Cardiac muscle cell (in vitro differentiated cells and primary cell): Measurements from ENCODE around the gene GFI1B. TPM values are rescaled to one million over a fixed set of nuclear protein-coding genes. Genes with fewer than 3 reads are reported as not detected.

Experiments
- DNase-seq, 2 donors: peaks; one replicate each; pipeline versions ENCODE4 v3.0.0 to v3.0.0-alpha.2; 2010 to 2017; ENCODE audit warnings: low read depth in 1 of 2, low spot score in 1 of 2
- H3K27ac ChIP-seq: fragments of 200-600 bp; sonication (generic); 2 replicates; pipeline ENCODE4 v1.5.1; 2016
- H3K27me3 ChIP-seq: fragments of 200-600 bp; sonication (generic); 2 replicates; pipeline ENCODE4 v1.6.0; 2016; ENCODE audit warnings: control low read depth
- H3K36me3 ChIP-seq: fragments of 200-600 bp; sonication (generic); 2 replicates; pipeline ENCODE4 v1.5.1; 2016; ENCODE audit warnings: control low read depth
- H3K4me1 ChIP-seq: fragments of 200-600 bp; sonication (generic); 2 replicates; pipeline ENCODE4 v1.8.1; 2017; ENCODE audit warnings: low read depth, mild to moderate bottlenecking, mixed run types
- H3K4me3 ChIP-seq: fragments of 200-600 bp; sonication (generic); 2 replicates; pipeline ENCODE4 v1.5.1; 2016; ENCODE audit warnings: mild to moderate bottlenecking
- H3K9me3 ChIP-seq: fragments of 200-600 bp; sonication (generic); 2 replicates; pipeline ENCODE4 v1.5.1; 2017; ENCODE audit warnings: low read depth, mild to moderate bottlenecking, control low read depth
- polyA plus RNA-seq: library from polyadenylated mRNA; unstranded; fragments of >200 nt; fragmentation: Nextera tagmentation; extraction: Ambion mirVana; gene quantifications from 2 replicates; pipeline ENCODE4 v1.2.1, GENCODE V29; 2016
- total RNA-seq: library from RNA; depleted of rRNA; stranded (reverse); fragments of >200 nt; gene quantifications from 2 replicates; pipeline ENCODE4 v1.2.3, GENCODE V29; 2016
- TF ChIP-seq, protein P1 (sequence below): IDR thresholded peaks from 2 replicates; pipeline ENCODE4 v1.5.1; 2012; ENCODE audit warnings: low read depth, mild to moderate bottlenecking, low read length

The GFI1B gene
- total and polyA plus RNA-seq, 2 experiments from 2014 or later: 0.06 TPM; not detected in 1

DNA sequence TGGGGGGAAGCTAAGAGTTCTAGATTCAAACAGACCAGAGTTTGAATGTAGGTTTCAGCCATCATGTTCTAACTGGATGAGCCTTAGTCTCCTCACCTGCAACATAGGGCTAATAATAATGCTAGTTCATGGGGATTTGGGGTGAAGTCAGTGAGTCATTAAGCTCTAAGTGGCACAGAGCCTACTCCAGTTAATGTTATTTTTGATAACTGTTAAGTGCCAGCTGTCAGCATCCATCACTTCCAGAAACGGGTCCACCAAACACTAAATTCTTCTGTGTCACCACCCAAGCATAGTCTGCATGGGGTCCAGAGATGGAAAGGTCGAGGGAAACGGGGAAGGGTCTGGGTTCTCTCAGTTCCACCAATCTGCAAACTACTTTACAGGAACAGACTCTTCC is 32.3 kb upstream of the GFI1B start:
- Histone ChIP-seq H3K4me3 (no peak overlapping the region), H3K27ac (peak overlapping the region; percentile 99), H3K4me1 (peaks cover 35% of the 10 kb centered on the region), H3K27me3 (no peaks in the 10 kb centered on the region), H3K9me3 (no peaks in the 10 kb centered on the region), H3K36me3 (no peaks in the 10 kb centered on the region)
- TF ChIP-seq, protein P1, sequence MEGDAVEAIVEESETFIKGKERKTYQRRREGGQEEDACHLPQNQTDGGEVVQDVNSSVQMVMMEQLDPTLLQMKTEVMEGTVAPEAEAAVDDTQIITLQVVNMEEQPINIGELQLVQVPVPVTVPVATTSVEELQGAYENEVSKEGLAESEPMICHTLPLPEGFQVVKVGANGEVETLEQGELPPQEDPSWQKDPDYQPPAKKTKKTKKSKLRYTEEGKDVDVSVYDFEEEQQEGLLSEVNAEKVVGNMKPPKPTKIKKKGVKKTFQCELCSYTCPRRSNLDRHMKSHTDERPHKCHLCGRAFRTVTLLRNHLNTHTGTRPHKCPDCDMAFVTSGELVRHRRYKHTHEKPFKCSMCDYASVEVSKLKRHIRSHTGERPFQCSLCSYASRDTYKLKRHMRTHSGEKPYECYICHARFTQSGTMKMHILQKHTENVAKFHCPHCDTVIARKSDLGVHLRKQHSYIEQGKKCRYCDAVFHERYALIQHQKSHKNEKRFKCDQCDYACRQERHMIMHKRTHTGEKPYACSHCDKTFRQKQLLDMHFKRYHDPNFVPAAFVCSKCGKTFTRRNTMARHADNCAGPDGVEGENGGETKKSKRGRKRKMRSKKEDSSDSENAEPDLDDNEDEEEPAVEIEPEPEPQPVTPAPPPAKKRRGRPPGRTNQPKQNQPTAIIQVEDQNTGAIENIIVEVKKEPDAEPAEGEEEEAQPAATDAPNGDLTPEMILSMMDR: no peak
- DNase-seq: no peak

DNA sequence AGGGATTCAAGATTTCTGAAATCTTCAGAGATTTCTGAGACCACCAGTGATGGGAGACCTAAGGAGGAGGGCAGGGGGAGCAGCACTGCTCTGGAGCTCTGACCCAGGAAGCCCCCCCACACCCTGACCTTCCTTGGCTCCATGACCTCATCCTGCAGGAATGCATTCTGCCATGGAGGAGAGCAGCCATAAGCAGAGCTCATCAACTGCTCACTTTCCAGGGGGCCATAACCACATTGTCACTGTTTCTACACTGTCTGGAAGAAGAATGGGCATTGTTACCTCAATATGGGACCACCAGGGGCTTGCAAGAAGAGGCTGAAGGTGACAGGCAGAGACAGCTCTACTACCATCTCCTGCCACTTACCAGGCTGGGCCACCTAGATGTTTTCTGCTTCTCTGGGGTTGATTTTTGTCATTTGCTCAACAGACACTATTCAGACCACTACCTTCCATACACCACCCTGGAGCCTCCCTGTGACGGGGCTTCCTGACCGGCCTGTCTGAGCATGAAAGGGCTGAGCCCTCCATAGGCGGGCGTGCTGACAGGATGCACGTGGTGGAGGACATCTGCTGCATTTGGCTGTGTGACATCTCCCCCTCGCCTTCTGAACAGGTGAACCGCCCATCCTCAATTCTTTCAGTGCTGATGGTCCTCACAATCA is 31.7 kb upstream of the GFI1B start:
- no peak overlapping the region for H3K4me3 ChIP-seq
- peak overlapping the region; percentile 99 for H3K27ac ChIP-seq
- H3K9me3 ChIP-seq: no peaks in the 10 kb centered on the region
- no peaks in the 10 kb centered on the region for H3K36me3 ChIP-seq
- DNase-seq: peak; percentile 54 to 65
- peaks cover 30% of the 10 kb centered on the region for H3K4me1 ChIP-seq
- H3K27me3 ChIP-seq: no peaks in the 10 kb centered on the region
- TF ChIP-seq, protein P1: no peak

DNA sequence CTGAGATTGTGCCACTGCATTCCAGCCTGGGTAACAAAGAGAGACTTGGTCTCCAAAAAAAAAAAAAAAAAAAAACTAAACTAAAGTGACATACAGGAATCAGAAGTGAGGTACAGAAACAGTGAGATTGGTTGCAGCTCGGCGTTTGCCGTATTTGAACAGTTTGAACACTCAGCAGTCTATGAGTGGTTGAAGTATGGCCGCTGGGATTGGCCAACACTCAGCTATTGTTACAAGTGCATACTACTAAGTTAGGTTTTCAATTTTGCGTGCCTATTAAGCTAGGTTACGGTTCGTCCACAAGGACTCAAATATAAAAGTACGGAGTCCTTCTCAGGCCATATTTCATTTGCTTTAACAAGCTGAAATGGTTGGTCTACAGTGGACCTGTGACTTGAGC is 30.7 kb upstream of the GFI1B start:
- Histone ChIP-seq H3K4me3 (no peak overlapping the region), H3K27ac (no peak overlapping the region), H3K36me3 (no peaks in the 10 kb centered on the region), H3K9me3 (no peaks in the 10 kb centered on the region), H3K27me3 (no peaks in the 10 kb centered on the region), H3K4me1 (peaks cover 20% of the 10 kb centered on the region)
- TF ChIP-seq, protein P1: no peak
- no peak for DNase-seq

DNA sequence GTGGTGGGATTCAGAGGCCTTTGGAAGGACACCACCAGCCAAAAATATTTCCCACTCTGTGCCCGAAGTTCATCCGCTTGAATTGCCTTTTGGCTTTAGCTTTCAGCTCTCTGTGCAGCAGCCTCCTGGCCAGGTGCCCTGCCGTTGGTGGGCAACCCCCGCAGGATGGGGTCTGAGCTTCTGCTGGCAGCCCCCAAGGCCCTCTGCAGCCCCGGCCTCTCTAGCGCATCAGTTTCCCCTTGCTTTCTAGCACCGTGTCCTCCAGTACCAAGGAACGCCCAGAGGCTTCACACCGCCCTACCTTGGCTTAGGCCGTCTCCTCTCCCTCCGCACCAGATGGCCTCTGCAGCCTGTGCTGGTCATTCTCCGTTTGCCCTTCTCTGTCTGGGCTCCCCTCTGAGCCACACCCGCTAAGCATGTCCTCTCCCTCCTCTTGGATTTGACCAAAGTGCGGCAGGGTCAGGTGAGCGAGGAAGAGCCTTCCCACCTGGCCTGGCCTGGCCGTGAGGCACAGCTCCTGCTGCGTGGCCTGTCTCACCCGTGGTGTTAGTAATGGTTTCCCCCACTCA is 29.9 kb upstream of the GFI1B start:
- Histone ChIP-seq H3K4me1 (peaks cover 12% of the 10 kb centered on the region), H3K9me3 (no peaks in the 10 kb centered on the region), H3K36me3 (no peaks in the 10 kb centered on the region), H3K27ac (no peak overlapping the region), H3K4me3 (no peak overlapping the region), H3K27me3 (no peaks in the 10 kb centered on the region)
- TF ChIP-seq, protein P1: no peak
- no peak for DNase-seq

DNA sequence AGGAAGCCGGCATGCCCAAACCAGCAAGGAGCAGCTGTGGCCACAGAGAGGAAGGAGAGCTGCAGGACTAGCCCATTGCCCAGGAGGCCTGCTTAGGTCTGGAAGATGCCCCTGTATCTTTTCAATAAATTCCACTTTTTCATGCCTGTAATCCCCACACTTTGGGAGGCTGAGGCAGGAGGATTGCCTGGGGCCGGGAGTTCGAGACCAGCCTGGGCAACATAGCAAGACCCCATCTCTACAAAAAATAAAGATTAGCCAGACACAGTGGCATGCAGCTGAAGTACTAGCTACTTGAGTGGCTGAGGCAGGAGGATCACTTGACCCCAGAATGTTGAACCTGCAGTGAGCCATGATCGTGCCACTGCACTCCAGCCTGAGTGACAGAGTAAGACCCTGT is 28.8 kb upstream of the GFI1B start:
- DNase-seq: no peak
- H3K4me1 ChIP-seq: peaks cover 11% of the 10 kb centered on the region
- no peaks in the 10 kb centered on the region for H3K27me3 ChIP-seq
- H3K9me3 ChIP-seq: no peaks in the 10 kb centered on the region
- H3K4me3 ChIP-seq: no peak overlapping the region
- TF ChIP-seq, protein P1: no peak
- no peaks in the 10 kb centered on the region for H3K36me3 ChIP-seq
- H3K27ac ChIP-seq: no peak overlapping the region
